HG02852 (cell line): Measurements from ENCODE around the gene STARD5.
A peak's percentile ranks its signal among the peaks of the same experiment; 100 is the strongest.
"Not testable (repeated sequence)": the region's sequence is repeated elsewhere in the genome, so short reads cannot be mapped to it uniquely, and the experiment has no call there.

ENCODE experiments used
- ATAC-seq: cut with Tn5 transposase; IDR thresholded peaks from one replicate; pipeline ENCODE4 v1.9.1; 2021; ENCODE audit warnings: mild to moderate bottlenecking, moderate library complexity; ENCODE audit not compliant: unreplicated experiment

The STARD5 gene

DNA sequence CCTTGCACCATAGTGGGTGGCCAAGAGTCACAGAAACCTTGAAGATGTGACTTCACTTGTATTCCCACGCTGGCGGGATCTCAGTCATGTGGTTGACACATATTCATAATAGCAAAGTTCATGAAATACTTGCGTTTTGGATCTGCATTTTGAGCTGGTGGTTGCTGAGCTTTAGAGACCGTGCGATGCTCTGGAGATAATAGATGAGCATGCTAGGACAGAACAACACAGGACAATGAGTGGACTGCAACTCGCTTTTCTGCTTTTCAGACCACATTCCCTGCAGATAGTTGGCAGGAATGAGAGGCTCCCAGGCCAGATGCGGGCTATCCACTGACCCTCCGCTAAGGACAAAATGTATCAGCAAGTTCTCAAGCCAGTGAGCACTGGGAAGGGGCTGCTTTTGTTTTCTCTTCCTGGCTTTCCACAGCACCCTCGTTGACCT lies 13.8 kb upstream of the STARD5 start:
- no peak for ATAC-seq

- no peak for ATAC-seq
Observed at GRCh38 chr15:81337241-81337640, 13.3 kb upstream of the STARD5 start.

- no peak for ATAC-seq
Observed at GRCh38 chr15:81336568-81336967, 12.6 kb upstream of the STARD5 start.

DNA sequence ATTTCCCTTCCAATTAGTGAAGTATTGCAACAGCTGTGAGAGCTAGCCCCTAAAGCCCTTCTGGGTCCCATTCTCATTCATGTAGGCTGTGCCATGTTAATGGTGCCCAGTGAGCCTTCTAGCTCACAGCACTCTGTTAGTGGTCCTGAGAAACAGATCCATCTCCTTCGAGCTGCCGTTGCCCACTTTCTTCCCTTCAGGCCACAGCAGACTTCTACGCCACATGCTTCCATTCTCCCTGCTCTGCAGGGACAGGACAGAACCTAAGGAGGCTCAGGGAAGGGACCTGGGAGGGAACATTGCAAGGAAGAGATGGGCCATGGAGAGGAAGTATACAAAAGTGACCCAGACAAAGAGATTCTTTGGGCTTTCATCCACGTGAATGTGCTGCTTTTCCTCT lies 11.7 kb upstream of the STARD5 start:
- no peak for ATAC-seq

- ATAC-seq: no peak
Observed at GRCh38 chr15:81334768-81335435, 11.0 kb upstream of the STARD5 start.

GRCh38 chr15:81333363-81333762 lies 9.4 kb upstream of the STARD5 start:
- ATAC-seq: no peak

DNA sequence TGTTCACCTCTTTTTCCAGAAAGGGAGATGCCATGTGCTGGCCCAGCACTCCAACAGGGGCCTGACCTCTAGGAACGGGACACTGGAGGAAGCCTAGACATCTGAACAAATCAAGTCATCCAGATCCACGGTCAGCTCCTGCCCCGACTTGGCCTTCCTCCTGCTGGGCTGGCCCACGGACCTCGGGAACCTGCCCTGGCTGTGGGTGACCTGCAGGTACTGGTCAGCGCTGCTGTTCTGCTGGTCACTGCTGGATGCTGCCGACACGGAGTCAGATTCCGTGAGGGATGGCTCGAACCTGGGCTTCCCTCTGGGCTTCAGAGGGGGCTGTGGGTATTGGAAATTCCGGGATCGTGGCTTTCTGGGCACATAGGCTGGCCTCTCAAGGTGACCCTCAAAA lies 8.4 kb upstream of the STARD5 start:
- no peak for ATAC-seq

DNA sequence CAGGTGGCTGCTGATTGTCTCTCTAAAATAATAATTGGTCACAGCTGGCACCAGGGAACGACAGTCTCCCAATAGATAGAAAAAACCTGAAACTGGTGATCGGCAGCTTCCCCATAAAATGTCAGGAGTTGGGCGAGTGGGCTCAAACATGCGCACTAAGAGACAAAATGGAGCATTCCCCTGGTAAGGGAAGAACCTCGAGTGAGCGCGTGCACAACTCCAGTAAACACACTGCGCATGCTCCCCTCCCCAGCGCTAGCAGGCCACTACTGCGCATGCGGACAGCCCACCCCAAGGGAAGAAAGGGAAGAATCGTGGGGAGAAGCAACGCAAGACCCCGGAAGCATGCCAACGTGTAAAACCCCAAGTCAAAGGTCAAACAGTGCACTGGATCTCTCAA lies 7.7 kb upstream of the STARD5 start:
- no peak for ATAC-seq

DNA sequence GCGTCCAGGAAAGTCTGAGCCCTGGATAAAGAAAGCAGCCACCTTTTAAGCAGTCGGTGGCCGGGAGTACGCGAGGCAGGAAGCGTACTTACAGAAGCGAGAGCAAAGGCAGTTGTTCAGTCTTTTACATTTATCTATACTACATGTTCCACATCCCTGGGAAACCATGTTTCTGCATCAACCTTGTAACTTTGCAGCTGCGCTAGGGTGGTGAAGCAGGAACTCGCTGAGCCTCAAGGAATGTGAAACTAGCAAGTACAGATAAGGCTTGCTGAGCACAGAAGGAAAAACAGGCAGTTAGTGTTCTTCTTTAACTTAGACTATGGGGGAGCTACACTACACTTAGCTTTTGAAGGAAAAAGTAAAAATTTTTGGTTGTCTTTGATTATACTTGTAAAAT lies 7.2 kb upstream of the STARD5 start:
- not testable (repeated sequence) for ATAC-seq

GRCh38 chr15:81330366-81331090 lies 6.6 kb upstream of the STARD5 start:
- ATAC-seq: no peak

- no peak for ATAC-seq
Observed at GRCh38 chr15:81329446-81329845, 5.5 kb upstream of the STARD5 start.

- ATAC-seq: no peak
Observed at GRCh38 chr15:81327516-81327915, 3.6 kb upstream of the STARD5 start.

DNA sequence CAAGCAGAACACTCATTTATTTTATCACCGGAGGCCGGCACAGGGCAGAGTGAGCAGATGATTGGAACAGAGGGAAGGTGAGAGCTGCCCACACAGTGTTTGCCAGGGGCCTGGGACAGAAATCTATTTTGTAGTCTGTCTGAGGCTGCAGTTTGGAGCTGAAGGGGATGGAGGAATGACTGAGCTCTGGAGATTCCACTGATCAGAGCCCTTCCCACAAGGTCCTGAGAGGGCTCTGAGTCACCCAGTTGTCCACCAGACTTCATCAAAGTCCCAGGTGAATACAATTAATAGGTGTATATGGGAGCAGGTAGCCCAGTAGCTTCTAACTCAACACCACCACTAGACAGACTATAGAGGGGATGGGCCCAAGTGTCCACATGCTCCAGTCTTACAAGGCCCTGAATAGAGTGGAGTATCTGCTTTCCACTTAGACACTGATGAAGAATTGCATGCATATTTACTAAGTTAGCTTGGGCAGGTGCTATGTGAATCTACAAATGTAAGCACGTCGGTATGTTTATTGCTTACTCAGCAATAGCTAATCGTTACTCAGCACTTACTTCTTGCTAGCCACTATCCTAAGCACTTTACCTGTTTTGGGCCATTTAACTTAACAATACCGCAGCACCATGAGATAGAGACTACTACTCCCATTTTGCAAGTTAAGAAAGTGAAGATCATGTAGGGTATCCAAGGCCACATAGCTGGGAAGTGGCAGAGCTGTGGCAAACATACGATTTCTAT lies 2.7 kb upstream of the STARD5 start:
- no peak for ATAC-seq

GRCh38 chr15:81323559-81323943 lies 390 bp downstream of the STARD5 start:
- ATAC-seq: peak; percentile 18

GRCh38 chr15:81322676-81323253 lies 1.2 kb downstream of the STARD5 start:
- no peak for ATAC-seq

DNA sequence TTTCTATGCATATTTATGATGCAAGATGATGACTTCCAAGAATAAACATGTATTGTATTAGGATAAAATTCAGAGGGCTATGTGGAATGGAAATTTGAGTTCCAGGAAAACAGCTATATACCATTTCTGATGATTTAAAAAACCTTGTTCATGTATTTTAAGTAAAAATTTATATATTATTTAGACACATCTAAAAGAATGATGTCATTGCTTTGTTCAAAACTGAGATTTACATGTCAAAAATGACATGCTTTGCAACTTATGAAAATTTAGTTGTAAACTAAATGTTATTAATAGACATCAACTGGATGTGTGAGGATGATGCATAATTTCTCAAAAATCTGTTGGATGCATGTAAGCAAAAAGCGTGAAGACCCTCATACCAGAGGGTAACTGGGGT lies 2.3 kb downstream of the STARD5 start:
- no peak for ATAC-seq

DNA sequence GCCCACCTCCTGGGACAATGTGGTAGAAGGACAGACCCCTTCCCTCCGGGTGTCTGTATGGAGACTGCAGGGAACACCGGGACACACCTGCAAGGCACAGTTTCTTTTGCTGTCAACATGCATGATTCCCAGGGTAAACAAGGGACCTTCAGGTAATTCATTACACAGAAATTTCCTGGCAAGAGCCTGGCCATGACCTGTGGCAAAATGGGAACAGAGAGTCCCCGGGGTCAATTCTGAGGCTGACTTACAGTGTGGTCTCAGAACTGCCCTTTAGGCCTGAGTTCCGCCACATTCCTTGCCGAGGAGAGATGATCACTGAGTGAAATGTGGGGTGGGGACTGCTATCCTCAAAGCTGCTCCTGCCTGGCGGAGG lies 6.3 kb downstream of the STARD5 start:
- ATAC-seq: no peak

DNA sequence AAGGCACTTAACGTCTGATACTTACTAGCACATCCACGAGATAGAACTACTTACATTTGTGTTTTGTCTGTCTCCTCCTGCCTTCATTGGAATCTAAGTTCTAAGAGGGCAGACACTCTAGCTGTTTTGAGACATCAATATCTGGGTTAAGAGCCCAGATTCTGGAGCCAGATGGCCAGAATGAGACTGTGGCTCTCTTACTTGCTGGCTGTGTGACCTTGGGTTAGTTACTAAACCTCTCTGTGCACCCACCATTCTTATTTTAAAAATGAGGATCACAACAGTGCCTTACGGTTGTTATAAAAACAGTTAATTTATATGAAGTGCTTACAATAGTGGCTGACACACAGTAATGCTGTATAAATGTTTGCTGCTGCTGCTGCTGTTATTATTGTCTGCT lies 7.7 kb downstream of the STARD5 start:
- no peak for ATAC-seq

- peak; percentile 39 for ATAC-seq
Observed at GRCh38 chr15:81315452-81316175, 8.3 kb downstream of the STARD5 start.

DNA sequence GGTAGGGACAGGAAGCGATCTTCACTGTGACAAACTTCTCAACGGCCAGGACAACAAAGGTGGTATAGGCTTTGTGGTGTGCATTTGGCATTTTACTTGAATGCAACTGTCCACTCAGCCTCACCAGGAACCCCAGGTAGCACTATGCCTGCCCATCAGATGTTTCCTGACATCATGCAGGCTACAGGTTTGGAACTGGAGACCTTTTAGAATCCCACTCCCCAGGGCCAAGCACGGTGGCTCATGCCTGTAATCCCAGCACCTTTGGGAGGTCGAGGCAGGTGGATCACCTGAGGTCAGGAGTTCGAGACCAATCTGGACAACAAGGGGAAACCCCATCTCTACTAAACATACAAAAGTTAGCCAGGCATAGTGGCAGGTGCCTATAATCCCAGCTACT lies 9.6 kb downstream of the STARD5 start:
- ATAC-seq: no peak

DNA sequence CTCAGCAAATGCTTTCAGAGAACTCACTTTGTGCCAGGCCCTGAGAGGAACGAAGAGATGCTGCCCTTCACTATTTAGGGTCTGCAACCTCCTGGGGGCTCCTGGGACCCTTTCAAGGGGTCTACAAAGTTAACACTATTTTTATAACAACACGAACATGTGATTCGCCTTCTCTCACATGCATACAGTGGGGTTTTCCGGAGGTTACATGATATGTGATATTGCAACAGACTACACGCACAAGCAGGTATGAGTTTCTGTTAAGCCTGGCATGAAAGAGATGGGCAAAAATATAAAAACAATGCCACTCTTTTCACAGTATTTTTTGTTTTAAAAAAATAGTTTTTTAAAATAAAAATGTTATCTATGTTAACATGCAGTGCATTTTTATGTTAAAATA lies 10.3 kb downstream of the STARD5 start:
- ATAC-seq: no peak
